GM13977 (cell line): ENCODE measurements around the gene EXOSC7.
"Not testable (repeated sequence)": the region's sequence is repeated elsewhere in the genome, so short reads cannot be mapped to it uniquely, and the experiment has no call there.

Source experiments
- DNase-seq: peaks from one replicate; pipeline ENCODE4 v3.0.0; 2012; ENCODE audit warnings: low spot score
- CTCF ChIP-seq: IDR thresholded peaks from 2 replicates; pipeline ENCODE4 v1.5.1; 2012; ENCODE audit warnings: mild to moderate bottlenecking, control low read depth; ENCODE audit not compliant: insufficient read depth; ENCODE audit errors: extremely low read depth, missing control alignments
- in situ Hi-C: fragments of 300-500 bp; cut with MboI; formaldehyde crosslinking; loops from one replicate; pipeline ENCODE4 v1.12.0; 2022; ENCODE audit warnings: low sequenced_read_pairs, low pct_unique_long_range_greater_than_20kb, mixed read lengths, inconsistent platforms; ENCODE audit not compliant: unreplicated experiment

EXOSC7 gene

DNA sequence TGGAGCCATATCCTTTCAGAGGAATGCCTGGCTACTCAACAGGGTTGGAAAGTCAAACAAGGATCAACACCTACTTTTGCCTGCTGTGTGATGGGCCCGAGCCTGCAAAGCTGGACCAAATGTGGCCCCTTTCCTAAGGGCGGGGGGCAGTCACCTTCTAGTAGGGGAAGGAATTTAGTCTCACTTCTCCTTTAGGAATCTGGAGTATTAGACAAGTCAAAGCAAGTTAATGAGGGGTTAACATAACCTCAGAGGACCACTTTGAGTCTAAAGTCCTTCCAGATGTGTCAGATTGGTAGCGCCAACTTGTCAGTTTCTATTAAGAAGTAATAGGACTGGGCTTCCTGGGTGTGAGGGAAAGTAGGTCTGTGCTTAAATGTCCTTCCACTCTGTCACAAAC is 6.8 kb downstream of the EXOSC7 start:
- no peak for TF ChIP-seq CTCF
- in situ Hi-C loops = no loop called here
- DNase-seq = no peak

DNA sequence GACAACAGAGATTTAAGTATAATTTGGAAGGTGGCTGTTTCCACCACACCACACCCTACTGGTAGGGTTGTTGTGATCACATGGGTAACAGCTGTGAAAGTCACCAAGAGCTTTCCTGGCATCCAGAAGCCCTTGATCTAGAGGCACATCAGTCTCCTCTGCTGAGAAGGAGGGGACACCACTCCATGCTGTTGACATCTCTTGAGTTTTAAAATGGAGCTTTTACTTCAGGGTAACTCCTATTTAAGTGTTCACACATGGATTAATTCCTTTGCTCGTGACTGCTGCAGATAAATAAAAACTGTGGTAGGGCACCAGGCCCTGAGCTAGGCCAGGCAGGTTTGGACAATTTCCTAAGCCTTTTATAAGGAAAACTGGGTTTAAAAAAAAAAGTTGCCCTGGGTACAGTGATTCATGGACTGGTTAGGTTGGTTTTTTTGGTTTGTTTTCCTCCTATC is 7.5 kb downstream of the EXOSC7 start:
- in situ Hi-C loops = no loop called here
- TF ChIP-seq CTCF = no peak
- DNase-seq = no peak

DNA sequence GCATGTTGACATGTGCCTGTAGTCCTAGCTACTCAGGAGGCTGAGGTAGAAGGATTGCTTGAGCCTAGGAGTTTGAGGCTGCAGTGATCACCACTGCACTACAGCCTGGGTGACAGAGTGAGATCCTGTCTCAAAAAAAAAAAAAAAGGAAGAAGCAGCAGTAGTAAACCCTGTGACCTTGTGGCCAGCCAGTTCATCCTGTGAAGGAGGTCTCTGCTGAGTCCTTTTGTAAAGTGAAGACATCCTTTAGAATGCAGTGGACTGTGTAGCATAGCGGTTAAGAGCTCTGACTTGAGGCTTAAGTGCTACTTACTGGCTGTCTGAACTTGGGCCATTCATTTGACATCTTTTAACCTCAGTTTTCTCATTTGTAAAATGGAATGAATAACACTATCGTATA is 8.3 kb downstream of the EXOSC7 start:
- peak; percentile 45 for DNase-seq
- in situ Hi-C loops = no loop called here
- no peak for TF ChIP-seq CTCF

DNA sequence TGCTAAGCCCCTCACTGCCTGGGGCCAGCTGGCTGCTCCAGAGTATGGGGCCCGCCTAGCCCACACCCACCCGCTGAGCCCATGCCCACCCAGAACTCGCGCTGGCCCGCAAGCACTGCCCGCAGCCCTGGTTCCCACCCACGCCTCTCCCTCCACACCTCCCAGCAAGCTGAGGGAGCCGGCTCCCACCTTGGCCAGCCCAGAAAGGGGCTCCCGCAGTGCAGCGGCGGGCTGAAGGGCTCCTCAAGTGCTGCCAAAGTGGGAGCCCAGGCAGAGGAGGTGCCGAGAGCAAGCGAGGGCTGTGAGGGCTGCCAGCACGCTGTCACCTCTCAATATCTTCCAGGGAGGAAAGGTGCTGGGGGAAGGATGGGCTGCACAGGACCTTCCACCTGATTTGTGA is 10.3 kb downstream of the EXOSC7 start:
- in situ Hi-C loops, DNase-seq: not testable (repeated sequence)

DNA sequence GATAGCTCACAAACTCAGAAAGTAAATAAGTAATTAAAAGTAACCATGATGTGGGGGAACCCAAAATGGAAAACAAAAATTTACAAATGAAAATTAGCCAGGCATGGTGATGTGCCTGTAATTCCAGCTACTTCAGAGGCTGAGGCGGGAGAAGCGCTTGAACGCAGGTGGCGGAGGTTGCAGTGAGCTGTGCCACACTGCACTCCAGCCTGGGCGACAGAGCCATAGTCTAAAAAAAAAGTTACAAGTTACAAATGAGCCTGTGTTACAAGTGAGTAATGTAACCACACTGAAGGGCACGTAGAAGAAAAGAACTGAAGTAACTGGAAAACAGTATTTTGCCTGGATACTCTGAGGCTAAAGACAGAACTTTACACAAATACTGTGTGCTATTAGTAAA is 11.3 kb downstream of the EXOSC7 start:
- in situ Hi-C loops = no loop called here
- TF ChIP-seq CTCF = no peak
- DNase-seq = no peak

- in situ Hi-C loops = no loop called here
- TF ChIP-seq CTCF = peak; percentile 27
- DNase-seq = peak; percentile 43
Observed at GRCh38 chr3:44988073-44988472, 12.0 kb downstream of the EXOSC7 start.

DNA sequence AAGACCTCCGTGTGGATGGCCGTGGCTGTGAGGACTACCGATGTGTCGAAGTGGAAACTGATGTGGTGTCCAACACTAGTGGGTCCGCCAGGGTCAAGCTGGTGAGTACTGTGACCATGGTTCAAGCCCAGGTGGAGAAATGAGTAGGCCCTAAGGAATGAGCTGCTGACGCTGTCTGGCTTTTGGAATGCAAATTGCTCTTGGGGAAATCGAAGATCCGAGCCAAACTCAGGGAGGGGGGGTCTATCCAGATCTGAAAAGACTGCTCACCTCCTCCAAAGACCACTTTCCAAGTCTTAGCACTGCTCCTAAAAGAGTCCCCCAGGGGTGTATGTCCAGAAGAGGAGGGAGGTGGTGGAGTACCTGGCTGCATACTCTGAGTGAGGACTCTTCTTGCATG is 13.1 kb downstream of the EXOSC7 start:
- no peak for TF ChIP-seq CTCF
- in situ Hi-C loops = no loop called here
- DNase-seq = no peak
